GM23338 (cell line): ENCODE data around the gene DOCK3. TPM values are rescaled to one million over a fixed set of nuclear protein-coding genes. Genes with fewer than 3 reads are reported as not detected.

Experiments used
- ATAC-seq: fragments of 200-7000 bp; cut with Tn5 transposase; 3 replicates; pipeline ENCODE4 v1.9.1; 2020
- DNase-seq: peaks from one replicate; pipeline ENCODE4 v3.0.0-alpha.2; 2015; ENCODE audit warnings: low spot score
- H2AFZ ChIP-seq: fragments of 200-600 bp; sonication (generic); 2 replicates; pipeline ENCODE4 v1.8.0; 2016; ENCODE audit warnings: antibody characterized with exemption, mild to moderate bottlenecking, moderate library complexity
- H3F3A ChIP-seq: fragments of 200-600 bp; sonication (generic); replicated peaks from 2 replicates; pipeline ENCODE4 v1.8.0; 2017; ENCODE audit warnings: antibody characterized with exemption, mixed run types, low read depth
- H3K27ac ChIP-seq: fragments of 200-600 bp; sonication (generic); 2 replicates; pipeline ENCODE4 v1.6.1; 2016; ENCODE audit warnings: low read depth
- H3K27me3 ChIP-seq: fragments of 200-600 bp; sonication (generic); 2 replicates; pipeline ENCODE4 v1.8.0; 2016; ENCODE audit warnings: mild to moderate bottlenecking, mixed run types, moderate library complexity; ENCODE audit not compliant: insufficient read depth
- H3K36me3 ChIP-seq: fragments of 200-600 bp; sonication (generic); 2 replicates; pipeline ENCODE4 v1.8.0; 2016; ENCODE audit warnings: mild to moderate bottlenecking; ENCODE audit not compliant: insufficient read depth
- H3K4me1 ChIP-seq: fragments of 200-600 bp; sonication (generic); 2 replicates; pipeline ENCODE4 v1.8.0; 2016; ENCODE audit warnings: mild to moderate bottlenecking, moderate library complexity; ENCODE audit not compliant: insufficient read depth
- H3K4me2 ChIP-seq: fragments of 200-600 bp; sonication (generic); 2 replicates; pipeline ENCODE4 v1.7.1; 2017; ENCODE audit warnings: mixed run types
- H3K4me3 ChIP-seq: fragments of 200-600 bp; sonication (generic); 2 replicates; pipeline ENCODE4 v1.6.1; 2016; ENCODE audit warnings: mixed run types
- H3K79me2 ChIP-seq: fragments of 200-600 bp; sonication (generic); replicated peaks from 2 replicates; pipeline ENCODE4 v1.8.0; 2017; ENCODE audit warnings: mild to moderate bottlenecking; ENCODE audit not compliant: insufficient read depth
- H3K9me2 ChIP-seq: fragments of 200-600 bp; sonication (generic); 2 replicates; pipeline ENCODE4 v1.8.0; 2017; ENCODE audit not compliant: insufficient read depth
- H4K20me1 ChIP-seq: fragments of 200-600 bp; sonication (generic); replicated peaks from 2 replicates; pipeline ENCODE4 v1.8.0; 2017; ENCODE audit warnings: mild to moderate bottlenecking; ENCODE audit not compliant: insufficient read depth
- H3K27ac Mint-ChIP-seq: 2 replicates; pipeline ENCODE4 v1.8.0; 2020; ENCODE audit warnings: inconsistent platforms, mild to moderate bottlenecking, moderate library complexity, mixed read lengths
- H3K27me3 Mint-ChIP-seq: 3 replicates; pipeline ENCODE4 v1.8.0; 2022; ENCODE audit warnings: low read depth, mild to moderate bottlenecking, moderate library complexity, mixed read lengths, inconsistent platforms; ENCODE audit not compliant: insufficient read depth, poor library complexity
- H3K36me3 Mint-ChIP-seq: 3 replicates; pipeline ENCODE4 v1.8.0; 2021; ENCODE audit warnings: low read depth, mild to moderate bottlenecking, inconsistent platforms, moderate library complexity, mixed read lengths
- H3K4me1 Mint-ChIP-seq: 3 replicates; pipeline ENCODE4 v1.8.0; 2020; ENCODE audit warnings: mild to moderate bottlenecking, inconsistent platforms, mixed read lengths
- H3K4me3 Mint-ChIP-seq: 3 replicates; pipeline ENCODE4 v1.8.0; 2021; ENCODE audit warnings: moderate library complexity, mild to moderate bottlenecking, inconsistent platforms, mixed read lengths
- H3K9me3 Mint-ChIP-seq: 3 replicates; pipeline ENCODE4 v1.8.0; 2020; ENCODE audit warnings: moderate library complexity, mild to moderate bottlenecking, inconsistent platforms, mixed read lengths
- CREB1 ChIP-seq: fragments of 250-450 bp; sonication (Bioruptor Pico); IDR thresholded peaks from 2 replicates; pipeline ENCODE4 v1.5.0; 2020; ENCODE audit warnings: low read depth, mild to moderate bottlenecking, moderate library complexity
- CTCF ChIP-seq, 2 experiments: fragments of 200-600 bp in 1 of 2; sonication (generic) in 1 of 2; conservative IDR thresholded peaks; 2 replicates each; pipeline versions ENCODE4 v1.5.1 to v1.6.1; 2016 to 2017; ENCODE audit warnings: antibody characterized with exemption in 2 of 2, low read depth in 2 of 2, mild to moderate bottlenecking in 2 of 2, moderate library complexity in 1 of 2
- ETS1 ChIP-seq: IDR thresholded peaks from 2 replicates; pipeline ENCODE4 v1.6.1; 2016; ENCODE audit warnings: antibody characterized with exemption
- EZH2 ChIP-seq: fragments of 200-600 bp; sonication (generic); IDR thresholded peaks from one replicate; pipeline ENCODE4 v1.8.0; 2017; ENCODE audit warnings: antibody characterized with exemption, mild to moderate bottlenecking, low read depth; ENCODE audit not compliant: unreplicated experiment
- JUNB ChIP-seq: IDR thresholded peaks from one replicate; pipeline ENCODE4 v1.6.1; 2016; ENCODE audit warnings: antibody characterized with exemption; ENCODE audit not compliant: unreplicated experiment
- NANOG ChIP-seq: IDR thresholded peaks from 2 replicates; pipeline ENCODE4 v1.6.1; 2016; ENCODE audit warnings: antibody characterized with exemption, borderline replicate concordance
- ZNF114 ChIP-seq: fragments of 250-450 bp; sonication (Bioruptor Pico); IDR thresholded peaks from 2 replicates; pipeline ENCODE4 v1.5.0; 2020; ENCODE audit warnings: mild to moderate bottlenecking, moderate library complexity
- ZNF331 ChIP-seq: fragments of 250-450 bp; sonication (Bioruptor Pico); IDR thresholded peaks from 2 replicates; pipeline ENCODE4 v1.5.0; 2020; ENCODE audit warnings: low read depth, mild to moderate bottlenecking, moderate library complexity
- polyA plus RNA-seq: library from polyadenylated mRNA; unstranded; fragments of >200 nt; fragmentation: Nextera tagmentation; extraction: Ambion mirVana; gene quantifications from 2 replicates; pipeline ENCODE4 v1.2.1, GENCODE V29; 2016
- total RNA-seq: library from RNA; depleted of rRNA; stranded (reverse); fragments of >200 nt; shearing (Covaris generic); gene quantifications from 2 replicates; pipeline ENCODE4 v1.2.3, GENCODE V29; 2014

The DOCK3 gene
- total and polyA plus RNA-seq, 2 experiments from 2014 or later, result 2.4 to 5.6 TPM

- no peak for TF ChIP-seq CTCF (conservative IDR thresholded peaks at IDR 0.05; ENCODE audit: low read depth in 2 of 2)
- no peak for TF ChIP-seq NANOG
- TF ChIP-seq ZNF114, result no peak
- no peak for TF ChIP-seq EZH2
These were observed 722.7 kb downstream of the DOCK3 start (continued) for GRCh38 chr3:51397392-51397791.

- H3K4me3 ChIP-seq, result no peak overlapping the region
- peaks cover 9% of the 10 kb centered on the region; the same call in 1 of the 2 replicates for H3F3A ChIP-seq
- H3K79me2 ChIP-seq, result peaks cover 23% of the 10 kb centered on the region
- no peaks in the 10 kb centered on the region for H3K9me2 ChIP-seq
- no peak overlapping the region for H3K4me2 ChIP-seq
- H3K27me3 ChIP-seq, result no peaks in the 10 kb centered on the region
- H3K4me3 Mint-ChIP-seq, result no peak overlapping the region
- no peak for DNase-seq
- no peak overlapping the region for H3K27ac Mint-ChIP-seq
- H3K27me3 Mint-ChIP-seq, result peaks cover 5% of the 10 kb centered on the region
- H3K27ac ChIP-seq, result peak overlapping the region; percentile 55; the same call in 1 of the 2 replicates
- peaks cover 22% of the 10 kb centered on the region for H4K20me1 ChIP-seq
- no peak overlapping the region for H2AFZ ChIP-seq
- H3K9me3 Mint-ChIP-seq, result peaks cover 7% of the 10 kb centered on the region; the same call in 1 of the 3 replicates
- no peak for ATAC-seq
- H3K4me1 ChIP-seq, result 0 out of 2 replicates have a peak, but pooled peaks cover 6% of the 10 kb centered on the region
- peaks cover 20% of the 10 kb centered on the region for H3K4me1 Mint-ChIP-seq
- peaks cover 8% of the 10 kb centered on the region for H3K36me3 ChIP-seq
- H3K36me3 Mint-ChIP-seq, result peaks cover 50% of the 10 kb centered on the region
- TF ChIP-seq ZNF331 (CRISPR knock-in tag), result no peak
- no peak for TF ChIP-seq NANOG
- no peak for TF ChIP-seq JUNB
- TF ChIP-seq EZH2, result no peak
These were observed 724.0 kb downstream of the DOCK3 start for GRCh38 chr3:51398595-51399310.

- no peaks in the 10 kb centered on the region for H3K9me2 ChIP-seq
- Mint-ChIP-seq H3K27me3 (peaks cover 3% of the 10 kb centered on the region), H3K27ac (no peak overlapping the region), H3K4me3 (no peak overlapping the region), H3K36me3 (peaks cover 39% of the 10 kb centered on the region), H3K4me1 (peaks cover 8% of the 10 kb centered on the region; the same call in 2 of the 3 replicates), H3K9me3 (peaks cover 1% of the 10 kb centered on the region; the same call in 1 of the 3 replicates)
- no peak overlapping the region for H3K27ac ChIP-seq
- H2AFZ ChIP-seq, result no peak overlapping the region
- H3K27me3 ChIP-seq, result no peaks in the 10 kb centered on the region
- peaks cover 8% of the 10 kb centered on the region for H3K36me3 ChIP-seq
- DNase-seq, result no peak
- no peak overlapping the region for H3K4me3 ChIP-seq
- no peak overlapping the region for H3K4me2 ChIP-seq
- TF ChIP-seq CREB1 (CRISPR knock-in tag) (no peak), ETS1 (no peak), CTCF (conservative IDR thresholded peaks at IDR 0.05; ENCODE audit: low read depth in 2 of 2) (no peak)
- H4K20me1 ChIP-seq, result peaks cover 8% of the 10 kb centered on the region; the same call in 1 of the 2 replicates
- H3K4me1 ChIP-seq, result no peaks in the 10 kb centered on the region
- ATAC-seq, result no peak
- peaks cover 9% of the 10 kb centered on the region for H3K79me2 ChIP-seq
- H3F3A ChIP-seq, result peaks cover 9% of the 10 kb centered on the region; the same call in 1 of the 2 replicates
These were observed 725.4 kb downstream of the DOCK3 start for GRCh38 chr3:51400166-51400565.
